NCI-H69 (cell line): ENCODE data around the gene ABCF3.
A peak's percentile ranks its signal among the peaks of the same experiment; 100 is the strongest.

Experiments
- DNase-seq: peaks from one replicate; lab custom pipeline; 2025; lab: John Stamatoyannopoulos, UW

ABCF3 gene

DNA sequence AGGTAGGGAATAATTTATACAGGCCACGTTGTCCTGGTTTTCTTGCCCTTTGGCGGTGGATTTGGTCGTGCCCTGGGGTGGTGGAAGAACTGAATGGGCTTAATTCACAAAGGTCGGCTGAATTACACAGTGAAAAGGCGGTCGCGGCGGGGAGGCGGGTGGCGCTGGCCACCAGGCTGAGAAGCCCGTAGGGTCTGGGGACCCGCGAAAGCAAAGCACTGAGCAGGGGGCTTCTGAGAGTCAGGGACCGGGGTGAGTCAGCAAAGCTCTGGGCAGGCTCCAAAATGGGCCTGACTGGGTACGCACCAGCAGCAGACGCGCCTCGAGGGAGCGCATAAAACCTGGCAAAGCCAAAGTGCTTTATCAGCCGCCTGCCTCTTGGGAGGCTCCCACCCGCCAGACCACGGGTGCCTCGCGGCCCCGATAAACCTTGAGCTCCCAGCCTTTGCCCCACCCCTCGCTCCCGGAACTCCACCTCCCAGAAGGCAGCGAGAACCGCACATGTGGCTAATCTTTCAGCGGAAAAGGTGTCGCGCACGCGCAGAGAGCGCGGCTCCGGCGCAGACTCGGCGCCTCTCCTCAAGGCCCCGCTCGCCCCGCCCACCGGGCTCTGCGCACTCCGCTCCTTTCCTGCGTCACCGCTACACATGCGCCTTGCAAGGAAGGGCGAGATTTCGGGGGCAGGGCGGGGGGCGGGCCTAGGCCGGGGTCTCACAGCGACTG is 377 bp upstream of the ABCF3 start:
- DNase-seq = peak; percentile 100

DNA sequence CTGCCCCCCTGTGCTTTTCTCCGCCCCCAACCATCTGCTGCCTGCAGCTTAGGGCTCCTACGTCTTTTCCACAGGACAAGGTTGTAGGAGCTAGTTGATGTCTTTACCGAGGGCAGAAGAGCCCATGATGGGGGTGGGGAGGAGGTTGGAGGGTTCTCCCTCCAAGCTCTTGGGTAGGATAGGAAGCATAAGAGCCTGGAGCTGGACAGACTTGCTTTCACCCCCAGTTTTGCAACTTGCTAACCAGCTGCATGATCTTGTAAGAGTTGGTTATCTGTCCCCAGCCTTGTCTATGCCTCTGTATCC is 856 bp downstream of the ABCF3 start:
- DNase-seq = peak; percentile 48

DNA sequence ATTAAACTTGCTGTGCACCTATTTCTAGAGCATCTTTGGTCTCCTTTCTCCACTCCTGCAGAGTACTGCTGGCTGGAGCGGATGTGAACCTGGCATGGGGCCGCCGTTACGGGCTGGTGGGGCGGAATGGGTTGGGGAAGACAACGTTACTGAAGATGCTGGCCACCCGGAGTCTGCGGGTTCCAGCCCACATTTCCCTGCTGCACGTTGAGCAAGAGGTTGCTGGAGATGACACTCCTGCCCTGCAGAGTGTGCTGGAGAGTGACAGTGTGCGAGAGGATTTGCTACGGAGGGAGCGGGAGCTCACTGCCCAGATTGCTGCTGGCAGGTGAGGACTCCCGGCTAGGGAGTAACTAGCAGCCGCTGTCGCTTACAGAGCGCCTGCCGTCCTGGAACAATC is 2.1 kb downstream of the ABCF3 start:
- DNase-seq = no peak

DNA sequence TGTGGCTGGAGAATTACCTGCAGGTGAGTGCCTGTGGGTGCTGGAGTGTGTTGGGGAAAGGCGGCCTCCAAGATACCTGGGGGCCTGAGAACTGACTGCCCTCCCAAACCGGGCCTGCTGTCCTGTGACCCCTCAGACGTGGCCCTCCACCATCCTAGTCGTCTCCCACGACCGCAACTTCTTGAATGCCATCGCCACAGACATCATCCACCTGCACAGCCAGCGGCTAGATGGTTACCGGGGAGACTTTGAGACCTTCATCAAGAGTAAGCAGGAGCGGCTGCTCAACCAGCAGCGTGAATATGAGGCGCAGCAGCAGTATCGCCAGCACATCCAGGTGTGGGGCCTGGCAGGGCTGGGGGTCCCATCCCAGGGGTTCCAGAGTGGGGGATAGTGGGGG is 3.4 kb downstream of the ABCF3 start:
- no peak for DNase-seq

DNA sequence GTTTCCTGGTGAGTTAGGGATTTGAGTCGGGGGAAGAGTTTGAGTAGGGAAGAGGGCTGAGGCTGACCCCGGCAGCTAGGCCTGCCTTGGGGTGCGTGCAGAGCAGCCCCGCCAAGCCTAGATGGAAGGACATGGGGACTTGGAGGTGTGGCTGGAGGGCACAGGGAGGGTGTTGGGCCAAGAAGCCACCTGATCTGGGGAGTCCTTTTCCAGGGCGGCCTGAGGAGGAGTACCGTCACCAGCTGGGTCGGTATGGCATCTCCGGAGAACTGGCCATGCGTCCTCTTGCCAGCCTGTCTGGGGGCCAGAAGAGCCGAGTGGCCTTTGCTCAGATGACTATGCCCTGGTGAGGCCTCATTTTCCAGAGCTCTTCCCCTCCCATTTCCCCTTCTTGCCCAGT is 6.9 kb downstream of the ABCF3 start:
- DNase-seq = no peak

DNA sequence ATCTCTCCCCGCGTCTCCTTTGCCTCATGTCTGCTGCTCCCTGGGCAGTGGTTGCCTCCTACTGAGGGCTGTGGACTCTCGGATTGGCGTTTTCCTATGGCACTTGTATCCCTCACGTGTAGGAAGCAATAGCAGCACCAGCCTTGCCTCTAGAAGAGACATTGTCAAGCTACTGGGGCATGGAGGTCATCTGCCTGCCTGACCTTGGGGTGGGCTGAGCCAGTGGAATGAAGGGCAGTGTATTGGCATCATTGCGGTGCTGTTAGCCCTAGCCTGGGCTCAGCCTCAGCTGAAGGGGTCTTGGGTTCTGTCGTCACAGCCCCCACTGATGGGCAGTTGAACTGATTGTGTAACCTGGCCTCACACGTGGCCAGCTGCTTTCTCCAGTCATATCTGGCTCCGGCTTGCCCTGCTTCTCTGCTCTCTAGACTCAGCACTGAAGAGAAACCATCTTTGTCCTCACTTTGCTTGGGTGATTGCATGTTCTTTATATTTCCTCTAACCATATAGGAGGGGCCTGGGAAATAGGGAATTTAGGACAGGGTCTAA is 8.1 kb downstream of the ABCF3 start:
- no peak for DNase-seq

DNA sequence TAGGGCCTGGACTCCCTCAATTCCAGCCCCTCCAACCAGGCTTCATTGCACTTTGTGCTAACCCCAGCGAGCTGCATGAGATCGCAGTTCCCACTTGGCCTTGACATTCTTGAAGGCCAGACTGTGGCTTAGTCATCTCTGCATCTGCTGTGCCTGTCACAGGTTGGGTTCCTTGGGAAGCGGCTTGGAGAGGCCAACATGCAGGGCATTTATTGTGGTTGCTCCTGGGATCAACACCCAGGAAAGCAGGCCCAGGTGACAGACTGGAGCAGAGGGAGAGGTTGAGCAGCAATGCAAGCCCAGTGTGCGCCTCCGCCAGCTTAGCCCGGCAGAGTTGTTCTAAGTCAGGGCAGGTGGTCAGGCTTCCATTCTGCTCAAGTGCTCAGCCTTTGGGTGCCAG is 10.5 kb downstream of the ABCF3 start:
- DNase-seq = no peak

DNA sequence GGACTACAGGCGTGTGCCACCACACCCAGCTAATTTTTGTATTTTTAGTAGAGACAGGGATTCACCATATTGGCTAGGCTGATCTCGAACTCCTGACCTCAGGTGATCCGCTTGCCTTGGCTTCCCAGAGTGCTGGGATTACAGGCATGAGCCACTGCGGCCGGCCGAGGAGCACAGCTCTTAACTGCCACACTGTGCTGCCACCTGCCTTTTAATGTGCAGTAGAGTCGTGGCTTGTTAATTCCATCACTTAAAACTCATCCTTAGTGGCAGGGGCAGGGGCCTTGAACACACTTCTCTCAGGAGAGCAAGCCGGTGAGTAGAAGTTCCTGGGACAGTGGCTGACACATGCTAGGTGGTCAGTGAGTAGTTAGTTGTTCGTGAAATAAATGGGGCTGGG is 12.5 kb downstream of the ABCF3 start:
- no peak for DNase-seq

DNA sequence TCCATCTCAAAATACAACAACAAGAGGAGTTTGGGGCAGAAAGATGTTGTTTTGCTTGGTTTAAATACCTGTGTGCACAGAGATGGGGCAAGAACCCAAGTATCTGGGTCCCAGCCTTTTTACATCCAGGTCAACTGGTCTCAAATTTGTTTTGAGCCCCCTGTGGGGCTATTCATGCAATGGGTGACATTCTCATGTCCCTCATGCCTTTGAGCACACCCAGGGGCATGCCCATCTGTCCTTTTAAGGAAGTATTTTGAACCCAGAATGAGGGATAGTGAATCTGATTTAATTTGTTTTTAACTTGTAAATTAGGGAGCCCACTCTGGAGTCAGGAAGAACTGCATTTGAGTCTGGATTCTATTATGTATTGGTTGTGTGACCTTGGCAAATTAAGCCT is 14.8 kb downstream of the ABCF3 start:
- DNase-seq = no peak

DNA sequence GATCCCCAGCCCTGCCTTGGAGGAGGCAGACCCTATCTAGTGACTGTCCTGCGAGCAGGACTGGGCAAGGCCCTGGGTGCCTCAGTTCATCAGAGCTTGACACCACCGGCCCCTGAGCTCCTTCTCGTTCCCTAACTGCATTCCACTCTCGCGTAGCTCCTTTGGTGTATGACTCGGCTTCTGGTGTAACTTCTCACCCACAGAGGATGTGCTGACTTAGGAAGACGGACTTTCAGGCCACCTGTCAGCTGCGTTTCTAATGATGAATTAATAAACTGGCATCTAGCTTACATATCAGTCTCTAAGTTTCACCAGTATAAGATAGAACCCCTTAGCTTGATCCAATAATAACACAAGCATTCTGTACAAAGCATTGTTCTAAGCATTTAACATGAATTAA is 17.5 kb downstream of the ABCF3 start:
- no peak for DNase-seq

DNA sequence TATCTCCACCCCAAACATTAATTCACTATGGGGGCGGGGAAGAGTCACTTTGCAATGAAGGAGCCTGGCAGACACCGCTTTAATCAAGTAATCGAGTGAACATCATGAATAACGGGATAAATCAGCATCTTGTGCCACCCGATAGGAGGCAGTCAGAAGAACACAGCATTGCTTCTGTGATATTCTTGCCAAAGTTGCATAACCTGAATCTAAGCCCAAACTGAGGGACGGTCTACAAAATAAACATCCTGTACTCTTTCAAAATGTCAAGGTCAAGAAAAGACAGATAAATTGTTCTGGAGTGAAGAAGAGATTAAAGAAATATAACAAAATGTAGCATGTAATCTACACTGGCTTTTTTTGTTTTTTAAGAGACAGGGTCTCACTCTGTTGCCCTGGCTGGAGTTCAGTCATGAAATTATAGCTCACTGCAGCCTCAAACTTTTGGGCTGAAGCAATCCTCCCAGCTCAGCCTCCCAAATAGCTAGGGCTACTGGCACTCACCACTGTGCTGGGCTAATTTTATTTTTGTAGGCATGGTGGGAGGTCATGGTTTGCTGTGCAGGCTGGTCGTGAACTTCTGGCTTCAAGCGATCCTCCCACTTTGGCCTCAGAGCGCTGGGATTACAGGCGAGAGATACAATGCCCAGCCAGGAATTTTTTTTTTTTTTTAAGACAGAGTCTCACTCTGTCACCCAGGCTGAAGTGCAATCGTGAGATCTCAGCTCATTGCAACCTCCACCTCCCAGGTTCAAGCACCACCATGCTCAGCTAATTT is 23.3 kb downstream of the ABCF3 start:
- DNase-seq = no peak

DNA sequence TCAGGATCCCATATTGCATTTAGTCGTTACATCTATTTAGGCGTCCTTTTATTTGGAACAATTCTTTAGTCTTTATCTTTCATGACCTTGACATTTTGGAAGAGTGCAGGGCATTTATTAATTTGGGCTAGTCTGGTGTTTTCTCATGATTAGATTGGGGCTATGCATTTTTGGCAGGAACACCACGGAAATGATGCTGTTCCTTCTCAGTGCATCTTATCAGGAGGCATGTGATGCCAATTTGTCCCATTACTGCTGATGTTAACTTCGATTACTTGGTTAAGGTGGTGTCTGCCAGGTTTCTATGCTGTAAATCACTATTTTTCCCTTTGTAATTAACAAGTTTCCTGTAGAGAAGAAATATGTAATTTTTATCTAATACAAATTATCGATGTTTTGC is 25.3 kb downstream of the ABCF3 start:
- no peak for DNase-seq

DNA sequence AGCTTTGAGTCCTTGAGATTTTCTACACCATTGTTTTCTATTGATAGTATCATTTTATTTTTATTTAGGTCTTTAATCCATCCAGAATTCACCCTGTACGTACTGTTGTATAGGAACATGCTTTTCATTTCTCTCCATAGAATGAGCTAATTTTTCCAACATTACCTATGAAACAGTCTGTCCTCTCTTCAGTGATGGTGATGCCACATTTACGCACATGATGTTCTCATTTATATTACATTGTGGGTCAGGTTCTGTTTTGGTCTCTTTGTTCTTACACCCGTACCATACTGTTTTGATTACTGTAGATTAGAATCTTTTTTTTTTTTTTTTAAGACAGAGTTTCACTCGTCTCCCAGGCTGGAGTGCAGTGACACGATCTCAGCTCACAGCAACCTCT is 25.7 kb downstream of the ABCF3 start:
- no peak for DNase-seq

DNA sequence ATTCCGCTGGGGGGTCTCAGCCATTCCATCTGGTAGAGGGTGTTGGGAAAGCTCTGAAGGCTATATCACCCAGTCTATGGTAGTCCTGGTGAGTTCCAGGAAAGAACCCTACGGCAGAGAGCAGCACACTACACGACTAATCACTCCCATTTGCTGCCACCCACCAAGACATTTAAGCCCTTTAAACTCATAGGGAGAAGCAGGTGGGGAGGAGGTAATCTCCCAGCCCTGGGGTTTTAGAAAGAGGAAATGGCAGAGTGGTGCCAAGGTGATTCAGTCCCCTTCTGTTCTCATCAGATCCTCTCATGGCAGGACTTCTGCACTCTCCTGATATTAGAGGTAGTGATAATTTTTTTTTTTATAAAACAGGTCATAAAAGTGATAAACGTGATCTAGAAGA is 32.8 kb downstream of the ABCF3 start:
- DNase-seq = peak; percentile 45

DNA sequence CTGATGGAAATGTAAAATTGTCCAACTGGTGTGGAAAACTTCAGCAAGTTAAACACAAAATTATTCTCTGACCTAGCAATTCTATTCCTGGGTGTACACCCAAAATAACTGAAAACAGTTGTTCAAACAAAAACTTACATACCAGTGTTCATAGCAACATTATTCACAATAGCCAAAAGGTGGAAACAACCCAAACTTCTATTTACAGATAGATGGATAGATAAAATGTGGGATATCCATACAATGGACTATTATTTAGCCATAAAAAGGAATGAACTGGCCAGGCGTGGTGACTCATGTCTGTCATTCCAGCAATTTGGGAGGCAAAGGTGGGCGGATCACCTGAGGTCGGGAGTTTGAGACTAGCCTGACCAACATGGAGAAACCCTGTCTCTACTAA is 36.5 kb downstream of the ABCF3 start:
- DNase-seq = no peak

DNA sequence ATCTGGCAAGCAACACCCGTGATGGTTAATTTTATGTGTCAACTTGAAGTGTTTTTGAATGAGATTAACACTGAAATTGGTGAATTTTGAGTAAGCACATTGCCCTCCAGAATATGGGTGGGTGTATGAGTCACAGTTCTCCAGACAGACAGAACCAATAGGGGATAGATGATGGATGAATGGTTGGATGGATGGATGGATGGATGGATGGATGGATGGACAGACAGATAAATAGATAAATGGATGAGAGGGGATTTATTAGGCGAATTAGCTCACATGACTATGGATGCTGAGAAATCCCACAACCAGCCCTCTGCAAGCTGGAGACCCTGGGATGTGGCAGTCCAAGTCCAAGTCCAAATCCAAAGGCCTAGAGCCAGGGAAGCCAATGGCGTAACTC is 37.9 kb downstream of the ABCF3 start:
- DNase-seq = no peak

DNA sequence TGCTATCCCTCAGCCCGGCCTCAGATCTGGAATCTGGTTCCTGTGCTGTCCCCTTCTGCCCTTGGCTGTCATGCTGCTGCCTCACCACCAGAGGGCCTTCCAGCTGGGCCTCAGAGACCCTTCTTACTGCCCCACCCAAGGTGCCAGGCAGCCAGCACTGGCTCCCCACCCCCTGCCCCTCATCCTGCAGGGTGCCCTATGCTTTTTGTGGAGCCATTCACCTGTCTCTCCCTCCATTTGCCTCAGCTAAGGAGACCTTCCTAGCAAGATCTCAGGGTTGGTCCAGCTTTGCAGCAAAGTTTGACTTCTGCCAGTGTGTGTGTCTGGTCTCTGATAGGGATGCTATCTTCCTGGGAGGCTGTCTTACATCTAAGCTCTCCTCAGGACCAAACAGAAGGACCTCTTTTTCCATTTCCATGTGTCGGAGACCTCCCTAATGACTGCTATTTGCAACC is 41.5 kb downstream of the ABCF3 start:
- peak; percentile 72 for DNase-seq

DNA sequence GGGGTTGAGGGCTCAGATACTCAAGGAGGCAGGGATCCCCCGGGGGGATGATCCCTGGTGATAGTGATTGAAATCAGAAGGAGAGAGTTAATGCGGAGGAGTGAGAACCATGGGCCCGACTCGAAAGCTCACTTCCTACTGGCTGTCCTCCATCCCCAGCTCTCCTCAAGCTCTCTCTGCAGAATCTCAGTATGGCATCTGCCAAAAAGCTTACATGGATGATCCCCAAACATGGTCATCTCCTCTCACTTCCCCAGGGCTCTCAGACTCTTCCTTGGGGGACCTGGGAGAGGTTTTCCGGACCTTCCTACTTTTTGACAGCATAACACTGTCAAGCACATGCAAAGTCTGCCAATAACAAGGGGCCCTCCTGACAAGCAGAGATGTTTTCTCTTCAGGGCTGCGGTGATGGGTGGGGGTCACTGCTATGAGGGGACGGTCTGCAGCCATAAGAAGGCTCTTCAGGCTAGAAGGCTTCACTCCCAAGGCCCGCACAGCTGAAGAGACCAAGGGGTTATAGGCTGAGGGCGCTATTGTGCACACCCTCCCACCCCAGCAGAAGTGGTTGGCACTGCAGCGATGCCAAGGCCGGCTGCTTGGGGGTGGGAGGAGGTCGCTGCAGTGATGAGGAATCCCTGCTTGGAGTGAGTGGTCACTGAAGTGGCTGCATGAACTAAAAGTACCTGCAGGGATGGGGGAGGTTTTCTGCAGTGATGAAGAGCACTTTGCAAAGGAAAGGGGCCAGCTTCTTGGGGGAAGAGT is 42.6 kb downstream of the ABCF3 start:
- peak; percentile 37 for DNase-seq

DNA sequence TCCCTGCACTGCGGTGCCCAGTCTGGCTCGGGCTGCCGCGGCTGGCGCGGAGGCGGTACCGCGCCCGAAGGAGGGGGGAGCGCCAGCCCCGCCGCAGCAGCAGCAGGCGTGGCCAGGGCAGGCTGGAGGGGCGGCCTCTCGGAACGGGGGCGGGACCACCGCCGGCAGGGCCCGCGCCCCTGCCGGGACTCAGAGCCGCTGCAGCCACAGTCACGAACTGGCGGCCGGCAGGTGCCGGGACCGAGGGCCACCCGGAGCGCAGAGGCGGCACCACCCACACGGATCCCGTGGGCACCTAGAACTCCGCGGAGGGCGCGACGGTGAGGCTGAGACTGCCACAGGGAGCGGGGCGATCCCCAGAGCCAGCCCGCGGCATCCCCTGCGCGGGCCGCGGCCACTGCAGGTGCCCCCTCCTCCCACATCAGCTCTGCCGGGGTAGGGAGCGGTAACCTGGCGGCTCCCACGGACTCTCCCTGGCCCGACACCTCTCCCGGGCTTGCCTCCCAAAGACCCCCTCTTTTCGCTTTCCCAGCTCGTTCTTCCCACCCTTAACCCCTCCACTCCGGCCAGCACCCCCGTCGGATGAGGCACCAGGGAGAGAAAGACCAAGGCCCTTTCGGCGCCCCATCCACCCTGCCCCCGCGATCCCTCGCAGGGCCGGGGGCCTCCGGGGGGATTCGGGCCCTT is 43.5 kb downstream of the ABCF3 start, which contains the start of gene VWA5B2:
TSS of gene VWA5B2 (plus strand) at position 192 of the 687 bp plus-strand sequence. CDS start 944 bp downstream, outside the sequence.
- peak; percentile 94 for DNase-seq

DNA sequence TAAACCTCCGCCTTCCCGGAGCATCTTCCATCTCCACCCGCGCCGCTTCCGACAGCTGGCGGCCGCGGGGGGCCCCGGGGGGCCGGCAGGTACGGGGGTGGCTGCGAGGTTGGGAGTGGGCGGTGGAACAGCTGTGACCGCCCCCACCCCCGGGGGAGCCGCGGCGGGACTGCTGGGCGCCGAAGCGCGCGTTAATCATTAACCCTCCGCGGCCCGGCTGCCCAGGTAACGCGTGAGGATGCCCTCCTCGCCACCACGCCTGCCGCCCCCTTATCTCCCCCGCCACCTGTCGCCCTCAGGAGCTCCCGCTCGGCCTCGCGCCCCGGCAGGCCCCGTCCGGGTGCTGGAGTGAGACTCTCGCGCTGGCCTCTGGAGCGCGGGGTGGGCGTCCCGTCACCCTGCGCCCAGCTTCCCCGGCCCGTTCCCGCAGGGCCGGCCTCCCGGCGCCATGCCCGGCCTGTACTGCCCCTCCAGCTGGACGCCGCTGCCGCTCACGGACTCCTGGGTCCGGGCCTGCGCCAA is 44.1 kb downstream of the ABCF3 start:
- peak; percentile 94 for DNase-seq

DNA sequence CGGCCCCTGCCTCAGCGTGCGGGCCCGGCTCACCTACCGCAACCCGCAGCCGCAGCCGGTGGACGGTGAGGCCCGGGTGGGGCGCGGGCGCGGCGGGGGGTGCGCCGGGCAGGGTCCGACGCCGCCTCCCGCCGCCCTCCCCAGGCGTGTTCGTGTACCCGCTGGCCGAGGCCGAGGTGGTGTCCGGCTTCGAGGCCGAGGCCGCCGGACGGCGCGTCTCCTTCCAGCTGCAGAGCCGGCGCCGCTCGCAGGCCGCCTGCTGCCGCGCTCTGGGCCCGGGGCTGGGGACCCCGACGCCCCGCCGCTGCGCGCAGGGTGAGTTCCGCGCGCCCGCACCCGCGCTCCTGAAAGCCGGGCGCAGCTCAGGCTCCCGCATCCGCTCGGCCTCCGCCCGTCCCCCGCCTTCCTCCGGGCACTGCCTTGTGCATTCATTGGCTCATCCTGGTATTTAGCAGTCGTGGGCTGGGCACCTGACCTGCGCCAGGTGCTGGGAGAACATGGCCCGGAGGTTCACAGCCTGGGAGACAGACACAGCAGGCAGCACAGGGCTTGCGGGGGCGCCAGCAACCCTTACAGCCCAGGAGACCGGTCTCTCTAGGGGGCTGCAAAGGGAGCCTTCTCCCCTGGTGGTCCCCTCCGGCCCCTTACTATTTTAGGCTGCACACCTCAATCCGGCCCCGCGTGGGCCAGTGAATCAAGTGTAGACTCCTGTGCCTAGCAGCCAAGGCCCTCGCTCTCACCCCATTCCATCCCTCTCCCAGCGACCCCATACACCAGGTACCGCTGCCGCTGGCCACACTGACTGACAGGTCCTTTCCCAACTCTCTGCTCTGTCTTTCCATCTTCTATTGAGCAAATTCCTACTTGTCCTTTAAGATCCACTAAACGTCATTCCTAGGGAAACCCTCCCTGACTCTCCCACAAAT is 44.9 kb downstream of the ABCF3 start:
- DNase-seq = peak; percentile 89
